ENCODE measurements around the gene SLC22A16.
A peak's percentile ranks its signal among the peaks of the same experiment; 100 is the strongest.
"Not testable (repeated sequence)": the region's sequence is repeated elsewhere in the genome, so short reads cannot be mapped to it uniquely, and the experiment has no call there.

SLC22A16 gene

GRCh38 chr6:110476046-110476849 lies at the start of gene SLC22A16:
Gene SLC22A16, minus strand, starts transcription at chr6:110476613. Its CDS starts 39 bp downstream, at chr6:110476574.
- DNase-seq: no peak

GRCh38 chr6:110525001-110525400 lies 48.6 kb upstream of the SLC22A16 start:
- no peak for DNase-seq

- no peak for DNase-seq
These were observed 47.9 kb upstream of the SLC22A16 start for GRCh38 chr6:110524305-110524704.

GRCh38 chr6:110523451-110524021 lies 47.1 kb upstream of the SLC22A16 start:
- DNase-seq: no peak

- no peak for DNase-seq
These were observed 46.0 kb upstream of the SLC22A16 start for GRCh38 chr6:110522427-110522826.

GRCh38 chr6:110520992-110521543 lies 44.7 kb upstream of the SLC22A16 start:
- DNase-seq: no peak

GRCh38 chr6:110520209-110520965 lies 44.0 kb upstream of the SLC22A16 start:
- DNase-seq: no peak

GRCh38 chr6:110517601-110518281 lies 41.3 kb upstream of the SLC22A16 start:
- DNase-seq: no peak

GRCh38 chr6:110517034-110517433 lies 40.6 kb upstream of the SLC22A16 start:
- DNase-seq: no peak

- no peak for DNase-seq
These were observed 38.4 kb upstream of the SLC22A16 start for GRCh38 chr6:110514818-110515217.

GRCh38 chr6:110512991-110513390 lies 36.6 kb upstream of the SLC22A16 start:
- DNase-seq: no peak

- not testable (repeated sequence) for DNase-seq
These were observed 36.1 kb upstream of the SLC22A16 start for GRCh38 chr6:110512549-110512948.

- DNase-seq: no peak
These were observed 35.0 kb upstream of the SLC22A16 start for GRCh38 chr6:110511401-110511800.

- DNase-seq: no peak
These were observed 33.3 kb upstream of the SLC22A16 start for GRCh38 chr6:110509617-110510241.

- DNase-seq: not testable (repeated sequence)
These were observed 28.5 kb upstream of the SLC22A16 start for GRCh38 chr6:110504891-110505290.

- DNase-seq: no peak
These were observed 19.5 kb upstream of the SLC22A16 start for GRCh38 chr6:110495949-110496348.

GRCh38 chr6:110493253-110493800 lies 16.9 kb upstream of the SLC22A16 start:
- peak; percentile 25 for DNase-seq

GRCh38 chr6:110492584-110492983 lies 16.2 kb upstream of the SLC22A16 start:
- DNase-seq: no peak

- no peak for DNase-seq
These were observed 15.4 kb upstream of the SLC22A16 start for GRCh38 chr6:110491644-110492317.

- DNase-seq: no peak
These were observed 14.9 kb upstream of the SLC22A16 start for GRCh38 chr6:110491299-110491643.

- DNase-seq: no peak
These were observed 13.7 kb upstream of the SLC22A16 start for GRCh38 chr6:110490110-110490509.

All from DMS153 (cell line).